ENCODE measurements around the gene RAB11FIP4.

- TF ChIP-seq CTCF (IDR thresholded peaks at IDR 0.05) (no peak), POLR2A (IDR thresholded peaks at IDR 0.05) (no peak)
These were observed 177.1 kb downstream of the RAB11FIP4 start for GRCh38 chr17:31568539-31568938.
